ENCODE results near the gene EPB42.
"Not testable (repeated sequence)": the region's sequence is repeated elsewhere in the genome, so short reads cannot be mapped to it uniquely, and the experiment has no call there.

EPB42 gene

GRCh38 chr15:43210807-43211206 is 10.0 kb downstream of the EPB42 start:
- DNase-seq, result no peak

- DNase-seq, result no peak
Observed at GRCh38 chr15:43210172-43210745, 10.6 kb downstream of the EPB42 start.

- DNase-seq, result no peak
Observed at GRCh38 chr15:43209059-43209824, 11.6 kb downstream of the EPB42 start.

- no peak for DNase-seq
Observed at GRCh38 chr15:43208052-43209002, 12.5 kb downstream of the EPB42 start.

- DNase-seq, result no peak
Observed at GRCh38 chr15:43207024-43207423, 13.8 kb downstream of the EPB42 start.

- no peak for DNase-seq
Observed at GRCh38 chr15:43206054-43206453, 14.8 kb downstream of the EPB42 start.

- DNase-seq, result peak; percentile 48
Observed at GRCh38 chr15:43204016-43204901, 16.6 kb downstream of the EPB42 start.

- no peak for DNase-seq
Observed at GRCh38 chr15:43199945-43200488, 20.8 kb downstream of the EPB42 start.

GRCh38 chr15:43198992-43199391 is 21.8 kb downstream of the EPB42 start:
- no peak for DNase-seq

- DNase-seq, result not testable (repeated sequence)
Observed at GRCh38 chr15:43198556-43198955, 22.3 kb downstream of the EPB42 start.

- not testable (repeated sequence) for DNase-seq
Observed at GRCh38 chr15:43197773-43198172, 23.0 kb downstream of the EPB42 start.

GRCh38 chr15:43196760-43197548 is 23.9 kb downstream of the EPB42 start:
- no peak for DNase-seq

- DNase-seq, result no peak
Observed at GRCh38 chr15:43194795-43195194, 26.0 kb downstream of the EPB42 start.

GRCh38 chr15:43193710-43194109 is 27.1 kb downstream of the EPB42 start:
- no peak for DNase-seq

- DNase-seq, result no peak
Observed at GRCh38 chr15:43190178-43190577, 30.6 kb downstream of the EPB42 start.

- DNase-seq, result no peak
Observed at GRCh38 chr15:43189296-43189695, 31.5 kb downstream of the EPB42 start.

- peak; percentile 65 for DNase-seq
Observed at GRCh38 chr15:43187544-43188155, 33.2 kb downstream of the EPB42 start.

- DNase-seq, result no peak
Observed at GRCh38 chr15:43186003-43186353, 34.8 kb downstream of the EPB42 start.

- peak; percentile 92 for DNase-seq
Observed at GRCh38 chr15:43185157-43186002, 35.4 kb downstream of the EPB42 start, which contains the start of gene CCNDBP1. CCNDBP1 (plus strand) TSS chr15:43185403; CDS start chr15:43185499, 96 bp downstream.
